ENCODE measurements around the gene PSMB8.
A peak's percentile ranks its signal among the peaks of the same experiment; 100 is the strongest.
"Not testable (repeated sequence)": the region's sequence is repeated elsewhere in the genome, so short reads cannot be mapped to it uniquely, and the experiment has no call there.

Gene PSMB8

DNA sequence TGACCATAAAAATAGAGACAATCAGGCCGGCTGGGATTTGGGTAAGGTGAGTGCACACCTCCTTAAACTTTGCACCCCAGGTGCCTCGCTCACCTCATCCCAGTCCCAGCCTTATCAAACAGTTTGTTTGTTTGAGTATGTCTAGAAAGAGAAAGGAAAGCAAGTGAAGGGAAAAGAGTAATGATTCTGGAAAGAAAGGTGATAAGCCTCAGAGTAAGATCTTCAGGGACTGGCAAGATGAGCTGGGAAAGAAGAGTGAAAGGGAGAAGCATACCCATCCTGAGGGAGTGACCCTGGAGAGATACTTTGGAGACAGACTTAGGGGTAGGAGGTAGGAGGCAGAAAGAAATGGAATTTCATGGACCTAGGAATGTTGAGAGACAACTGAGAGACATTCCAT is 7.0 kb downstream of the PSMB8 start:
- no peak for DNase-seq

- DNase-seq: no peak
These were observed 8.5 kb downstream of the PSMB8 start for GRCh38 chr6:32835167-32835893.

DNA sequence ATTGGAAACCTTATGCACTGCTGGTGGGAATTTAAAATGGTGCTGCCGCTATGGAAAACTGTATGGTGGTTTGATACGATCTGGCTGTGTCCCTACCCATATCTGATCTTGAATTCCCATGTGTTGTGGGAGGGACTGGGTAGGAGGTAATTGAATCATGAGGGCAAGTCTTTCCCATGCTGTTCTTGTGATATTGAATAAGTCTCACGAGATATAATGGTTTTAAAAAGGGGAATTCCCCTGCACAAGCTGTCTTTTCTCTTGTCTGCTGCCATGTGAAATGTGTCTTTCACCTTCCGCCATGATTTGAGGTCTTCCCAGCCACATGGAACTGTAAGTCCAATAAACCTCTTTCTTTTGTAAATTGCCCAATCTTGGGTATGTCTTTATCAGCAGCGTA is 10.2 kb downstream of the PSMB8 start:
- DNase-seq: no peak

DNA sequence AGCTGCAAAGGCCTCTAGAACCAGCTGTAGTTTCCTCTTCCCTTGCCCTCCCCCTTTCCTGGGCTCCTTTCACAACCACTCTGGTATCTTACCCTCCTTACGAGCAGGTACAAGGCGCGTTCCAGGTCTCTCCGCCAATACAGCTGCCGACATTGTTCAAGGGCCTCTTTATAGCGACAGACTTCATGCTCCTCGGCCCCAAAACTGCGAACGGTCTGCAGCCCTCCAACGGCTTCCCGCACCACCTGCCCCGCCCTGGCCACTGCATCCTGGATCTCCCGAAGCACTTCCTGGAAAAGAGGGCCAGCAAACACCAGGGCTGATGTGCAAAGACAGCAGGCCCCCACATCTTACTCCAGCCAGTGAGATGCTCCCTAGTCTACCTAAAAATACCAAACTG is 11.3 kb downstream of the PSMB8 start:
- DNase-seq: no peak

DNA sequence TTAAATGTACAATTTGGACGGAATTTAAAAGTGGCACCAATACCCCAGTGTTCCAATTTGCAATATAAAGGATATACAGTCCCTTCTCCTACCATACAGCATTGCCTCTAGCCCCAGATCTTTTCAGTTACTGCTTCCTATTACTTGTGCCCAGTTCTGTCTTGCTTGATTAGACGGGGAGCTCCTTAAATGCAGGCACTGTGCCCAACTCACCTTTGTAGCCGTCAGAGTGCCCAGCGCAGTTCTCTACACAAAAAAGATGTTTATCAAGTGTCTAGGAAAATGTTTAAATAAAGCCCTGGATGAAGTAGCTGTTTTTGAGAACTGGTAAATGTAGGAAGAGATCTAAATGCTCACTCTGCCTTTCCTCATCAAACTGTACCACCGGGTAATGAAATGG is 12.9 kb downstream of the PSMB8 start:
- DNase-seq: no peak

- no peak for DNase-seq
These were observed 13.8 kb downstream of the PSMB8 start for GRCh38 chr6:32830017-32830416.

GRCh38 chr6:32829495-32829894 is 14.4 kb downstream of the PSMB8 start:
- DNase-seq: no peak

DNA sequence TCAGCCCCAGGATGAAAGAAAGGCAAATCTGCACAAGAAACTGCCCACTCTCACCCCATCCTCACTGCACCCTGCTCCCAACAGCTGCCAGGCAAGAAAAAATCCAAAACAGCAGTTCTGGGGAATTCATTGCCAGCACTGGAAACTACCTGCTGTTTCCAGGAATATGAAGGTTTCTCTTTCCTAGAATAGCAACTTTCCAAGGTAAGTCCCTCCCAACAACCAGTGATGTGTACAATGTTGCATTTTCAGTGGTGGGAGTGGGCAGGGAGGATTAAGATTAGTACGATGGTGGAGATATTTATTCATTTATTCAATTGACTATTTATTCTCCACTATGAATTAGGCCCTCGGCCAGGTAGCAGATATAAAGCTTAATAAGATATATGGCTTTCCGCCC is 16.8 kb downstream of the PSMB8 start:
- DNase-seq: no peak

DNA sequence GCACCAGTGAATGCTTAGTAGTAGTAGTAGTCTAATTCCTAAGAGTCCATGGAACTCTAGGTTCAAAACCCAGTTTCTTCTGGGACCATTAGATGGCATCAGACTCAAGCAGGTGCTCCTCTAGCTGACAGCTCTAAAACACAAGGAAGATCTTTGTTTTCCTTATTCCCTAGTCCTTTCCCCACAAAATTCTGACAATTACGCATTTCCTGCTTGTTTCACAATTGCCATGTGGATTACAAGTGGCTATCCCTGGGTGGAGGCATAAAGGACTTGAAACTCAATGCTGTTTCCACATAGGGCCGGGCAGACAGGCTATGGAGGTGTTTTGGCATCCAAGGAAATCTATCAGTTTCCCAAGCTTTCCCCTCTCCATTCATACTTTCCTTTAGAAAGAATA is 17.9 kb downstream of the PSMB8 start:
- DNase-seq: peak; percentile 11

DNA sequence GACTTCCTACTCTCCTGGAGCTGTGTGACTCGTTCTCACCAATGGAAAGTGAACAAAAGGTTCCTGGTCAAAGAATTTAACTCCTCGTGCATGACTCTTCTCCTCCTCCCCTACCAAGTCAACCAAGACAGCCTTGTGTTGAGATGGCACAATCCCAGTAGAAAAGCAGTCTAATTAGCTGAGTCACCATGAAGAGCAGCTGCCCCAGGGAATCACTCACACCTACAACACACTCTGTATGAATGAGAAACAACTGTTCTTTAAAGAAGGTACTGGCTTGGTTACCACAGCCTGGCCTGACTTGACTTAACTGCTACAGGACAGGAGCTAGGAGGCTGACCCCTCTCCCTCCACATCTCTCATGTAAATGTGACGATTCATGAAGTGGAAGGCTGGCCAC is 24.1 kb downstream of the PSMB8 start:
- DNase-seq: no peak

GRCh38 chr6:32818867-32819266 is 25.0 kb downstream of the PSMB8 start:
- DNase-seq: no peak

DNA sequence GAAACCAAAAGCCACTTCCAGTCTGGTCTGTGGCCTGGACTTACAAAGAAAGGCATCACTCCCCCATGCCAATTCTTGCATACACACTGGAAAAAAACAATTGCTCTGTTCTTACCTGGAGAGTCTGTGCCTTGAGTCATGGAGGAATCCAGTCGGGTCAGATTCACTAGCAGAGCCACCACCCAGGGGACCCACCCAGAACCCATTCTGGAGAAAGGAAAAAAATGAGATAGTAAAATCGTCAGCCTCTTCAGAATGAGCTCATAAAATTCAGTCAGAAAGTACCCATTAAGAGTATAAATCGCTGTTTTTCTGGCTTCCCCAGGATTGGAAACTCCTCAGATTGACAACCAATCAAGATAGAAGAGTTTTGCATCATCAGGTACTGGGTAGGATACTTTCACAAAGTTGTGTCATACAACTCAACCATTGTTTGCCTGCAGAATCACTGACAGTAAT is 27.1 kb downstream of the PSMB8 start, which contains the start of gene HLA-DOB:
HLA-DOB (minus strand) TSS at position 257 of the 459 bp plus-strand sequence; CDS start at position 206, 51 bp downstream.
- no peak for DNase-seq

GRCh38 chr6:32815996-32816395 is 27.9 kb downstream of the PSMB8 start:
- DNase-seq: no peak

GRCh38 chr6:32815115-32815514 is 28.7 kb downstream of the PSMB8 start:
- no peak for DNase-seq

GRCh38 chr6:32814145-32814544 is 29.7 kb downstream of the PSMB8 start:
- DNase-seq: no peak

GRCh38 chr6:32809171-32809570 is 34.7 kb downstream of the PSMB8 start:
- no peak for DNase-seq

DNA sequence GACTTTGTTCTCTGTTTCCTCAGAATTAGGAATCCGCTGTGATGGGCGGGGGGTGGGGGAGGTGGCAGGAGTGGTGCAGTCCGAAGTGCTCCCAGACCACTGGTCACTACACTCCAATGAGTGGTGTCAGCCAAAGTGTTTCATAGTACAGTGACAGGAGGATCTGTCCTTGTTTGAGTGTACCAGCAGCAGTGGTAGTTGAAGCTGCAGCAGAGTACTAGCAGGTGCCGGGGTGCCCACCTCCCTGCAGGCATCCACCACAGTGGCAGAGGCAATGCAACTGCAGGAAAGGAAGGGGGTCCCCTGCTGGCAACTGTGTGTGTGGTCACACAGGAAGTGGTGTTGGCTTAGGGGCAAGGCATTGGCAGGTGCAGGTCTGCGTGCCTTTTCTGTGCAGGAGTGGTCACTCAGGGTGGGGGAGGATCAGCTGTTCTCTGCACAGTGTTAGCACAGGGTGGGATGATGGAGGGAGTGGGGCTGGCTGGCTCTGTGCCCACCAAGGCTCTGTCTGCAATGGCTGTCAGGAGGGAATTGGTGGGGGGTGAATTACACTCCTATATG is 36.7 kb downstream of the PSMB8 start:
- no peak for DNase-seq

GRCh38 chr6:32805404-32805803 is 38.4 kb downstream of the PSMB8 start:
- not testable (repeated sequence) for DNase-seq

DNA sequence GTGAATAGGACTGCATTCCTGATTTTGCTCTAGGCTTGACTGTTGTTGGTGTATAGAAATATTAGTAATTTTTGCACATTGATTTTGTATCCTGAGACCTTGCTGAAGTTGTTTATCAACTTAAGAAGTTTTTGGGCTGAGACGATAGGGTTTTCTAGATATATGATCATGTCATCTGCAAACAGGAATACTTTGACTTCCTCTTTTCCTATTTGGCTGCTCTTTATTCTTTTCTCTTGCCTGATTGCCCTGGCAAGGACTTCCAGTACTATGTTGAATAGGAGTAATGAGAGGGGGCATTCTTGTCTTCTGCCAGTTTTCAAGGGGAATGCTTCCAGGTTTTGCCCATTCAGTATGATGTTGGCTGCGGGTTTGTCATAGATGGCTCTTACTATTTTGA is 40.4 kb downstream of the PSMB8 start:
- no peak for DNase-seq

DNA sequence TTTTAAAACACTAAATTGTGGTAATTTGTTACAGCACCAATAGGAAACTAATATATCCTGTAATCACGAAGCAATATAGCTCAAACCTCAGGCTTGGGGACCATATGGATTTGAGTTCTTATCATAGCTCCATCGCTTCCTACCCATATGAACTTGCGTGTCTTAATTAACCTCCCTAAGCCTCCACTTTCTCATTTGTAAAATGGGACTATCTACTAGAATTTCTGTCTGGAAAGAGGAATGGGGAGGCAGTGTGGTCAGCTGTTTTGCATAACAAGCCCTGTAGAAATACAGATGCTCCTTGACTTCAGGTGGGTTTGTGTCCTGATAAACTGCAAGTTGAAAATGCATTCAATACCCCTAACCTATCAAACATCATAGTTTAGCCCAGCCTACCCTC is 44.1 kb downstream of the PSMB8 start:
- no peak for DNase-seq

- DNase-seq: no peak
These were observed 44.7 kb downstream of the PSMB8 start for GRCh38 chr6:32799168-32799567.

DNA sequence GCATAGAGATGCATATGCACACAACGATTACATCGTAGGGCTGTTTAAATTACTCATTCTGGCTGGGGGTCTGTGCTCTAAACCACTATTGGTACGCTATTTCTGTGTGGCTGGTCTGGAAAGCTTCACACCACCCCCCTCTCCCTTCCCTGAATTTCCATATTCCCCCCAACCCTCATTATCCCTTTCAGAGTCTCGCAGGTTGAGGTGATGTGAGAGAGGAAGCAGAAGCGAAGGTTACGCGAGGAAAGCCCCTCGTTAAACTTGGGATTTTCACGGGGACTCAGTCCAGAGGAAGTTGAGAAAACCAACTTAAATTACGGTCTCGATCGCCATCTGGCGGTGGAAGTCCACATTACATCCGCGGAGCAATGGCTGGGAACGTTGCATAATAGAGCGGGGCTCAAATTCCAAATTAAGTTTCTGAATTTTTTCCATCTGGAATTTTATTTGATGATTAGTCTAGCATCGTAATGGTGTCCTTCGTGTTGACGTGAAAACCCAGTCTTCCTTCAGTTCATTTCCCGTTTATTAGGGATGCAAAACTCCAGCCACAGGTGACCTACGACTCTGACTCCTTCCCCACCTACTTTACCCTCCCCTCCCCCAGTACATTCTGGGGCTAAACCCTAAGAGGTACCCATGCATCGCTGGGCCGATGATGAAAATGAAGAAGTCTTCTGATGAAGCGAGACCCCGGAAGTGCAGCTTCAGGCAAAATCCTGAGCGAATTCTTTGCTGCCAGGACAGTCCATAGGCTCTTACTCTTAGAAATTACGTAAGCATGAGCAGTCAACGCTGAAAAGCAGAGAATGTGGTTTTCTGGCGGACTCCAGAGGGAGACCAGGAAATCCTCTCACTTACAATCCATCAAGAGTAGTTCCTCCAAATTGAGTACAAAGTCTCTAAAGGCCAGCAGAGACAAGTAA is 46.7 kb downstream of the PSMB8 start:
- DNase-seq: peak; percentile 66

DNA sequence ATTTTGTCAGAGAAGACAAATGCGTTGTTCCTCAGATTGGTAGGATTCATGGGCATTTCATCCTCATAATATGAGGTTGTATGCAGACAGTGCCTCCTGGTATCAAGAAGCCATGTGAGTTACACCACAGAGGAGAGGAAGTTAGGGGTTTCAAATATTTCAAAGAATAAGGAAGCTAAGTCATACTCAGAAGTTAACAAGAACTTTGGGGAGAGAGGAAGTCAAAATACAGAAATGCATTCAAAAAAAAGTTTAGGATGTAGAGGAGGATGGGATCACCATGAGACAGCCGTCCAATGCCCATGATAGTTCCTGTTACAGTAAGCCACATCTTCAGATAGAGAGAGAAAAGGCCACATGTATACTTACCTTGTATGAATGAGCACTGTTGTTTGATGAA is 49.3 kb downstream of the PSMB8 start:
- DNase-seq: peak; percentile 3

All from hematopoietic multipotent progenitor cell treated with erythropoietin and hydrocortisone succinate and interleukin-3 and kit ligand, for 8 days (in vitro differentiated cells).